ENCODE data around the gene NLRC3.

DNA sequence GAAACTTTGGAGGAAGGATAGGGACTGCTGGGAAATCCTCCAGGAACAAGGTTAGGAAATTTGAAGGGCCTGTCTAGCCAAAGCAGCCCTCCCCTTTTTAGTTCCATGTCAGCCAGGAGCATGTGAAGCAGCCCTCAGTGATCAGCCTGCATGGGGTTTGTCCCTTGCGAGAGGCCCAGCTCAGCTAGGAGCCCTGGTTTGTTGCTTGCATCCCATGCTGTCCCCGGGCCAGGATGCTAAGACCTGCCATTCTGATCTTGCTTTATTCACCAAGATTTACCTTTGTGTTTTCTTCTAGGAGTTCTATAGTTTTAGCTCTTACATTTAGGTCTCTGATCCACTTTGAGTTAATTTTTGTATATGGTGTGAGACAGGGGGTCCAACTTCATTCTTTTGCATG is 48.8 kb downstream of the NLRC3 start:
- TF ChIP-seq ZNF274 (IDR thresholded peaks at IDR 0.05; ENCODE audit: low read depth, low read length) (no peak), YY1 (IDR thresholded peaks at IDR 0.05; ENCODE audit: insufficient read depth, insufficient read length) (no peak)
